Measurements from ENCODE around the gene TAS2R1. TPM values are rescaled to one million over a fixed set of nuclear protein-coding genes. Genes with fewer than 3 reads are reported as not detected.

Gene TAS2R1
- polyA plus RNA-seq, 1 donor (not counting 4 experiments of a cell fraction or from before 2014, with no cell fraction given) = not detected

- H3K27me3 ChIP-seq (ENCODE audit: control insufficient read depth, extremely low read depth, insufficient read depth, low read length) = no peaks in the 10 kb centered on the region
- H4K20me1 ChIP-seq (ENCODE audit: control insufficient read depth, extremely low read depth, insufficient read depth, low read length) = no peaks in the 10 kb centered on the region
- no peaks in the 10 kb centered on the region for H3K9me1 ChIP-seq (ENCODE audit: control insufficient read depth, extremely low read depth, insufficient read depth, low read length)
- no peaks in the 10 kb centered on the region for H3K36me3 ChIP-seq (ENCODE audit: control insufficient read depth in 2 of 2, extremely low read depth in 1 of 2, insufficient read depth in 2 of 2, low read length in 2 of 2)
- no peak overlapping the region for H3K4me3 ChIP-seq (ENCODE audit: control insufficient read depth in 2 of 3, extremely low read depth in 1 of 3, insufficient read depth in 2 of 3, low read depth in 1 of 3, low read length in 3 of 3)
- no peaks in the 10 kb centered on the region for H3K4me1 ChIP-seq (ENCODE audit: control insufficient read depth, extremely low read depth, insufficient read depth, low read length)
- FAIRE-seq (no peak), DNase-seq (ENCODE audit: low read depth, low spot score) (no peak)
- H3K79me2 ChIP-seq (ENCODE audit: control insufficient read depth, insufficient read depth, low read length) = no peaks in the 10 kb centered on the region
- no peak overlapping the region for H3K9ac ChIP-seq (ENCODE audit: control insufficient read depth, extremely low read depth, insufficient read depth, low read length)
- TF ChIP-seq CTCF (optimal IDR thresholded peaks at IDR 0.05 in 1 of 3, IDR thresholded peaks at IDR 0.05 in 1 of 3, conservative IDR thresholded peaks at IDR 0.05 in 1 of 3; ENCODE audit: extremely low read depth in 1 of 3, insufficient read depth in 2 of 3, low read length in 3 of 3) (no peak), EZH2 (IDR thresholded peaks at IDR 0.05; ENCODE audit: low read length) (no peak)
- no peaks in the 10 kb centered on the region for H3K9me3 ChIP-seq (ENCODE audit: control insufficient read depth, low read depth, low read length)
- no peak overlapping the region for H2AFZ ChIP-seq (ENCODE audit: control insufficient read depth, low read length)
- H3K4me2 ChIP-seq (ENCODE audit: control insufficient read depth, extremely low read depth, insufficient read depth, low read depth, low read length) = no peak overlapping the region
- no peak overlapping the region for H3K27ac ChIP-seq (ENCODE audit: control insufficient read depth, insufficient read depth, low read length)
- dilution Hi-C loops (cut with MboI; ENCODE audit: extremely low pct_ligation_motif_present, low sequenced_read_pairs) = no loop called here
Measured at GRCh38 chr5:9657819-9658218, 27.7 kb upstream of the TAS2R1 start.

GRCh38 chr5:9655641-9656040 lies 25.5 kb upstream of the TAS2R1 start:
- Histone ChIP-seq H4K20me1 (ENCODE audit: control insufficient read depth, extremely low read depth, insufficient read depth, low read length) (no peaks in the 10 kb centered on the region), H3K27me3 (ENCODE audit: control insufficient read depth, extremely low read depth, insufficient read depth, low read length) (no peaks in the 10 kb centered on the region), H3K4me1 (ENCODE audit: control insufficient read depth, extremely low read depth, insufficient read depth, low read length) (no peaks in the 10 kb centered on the region), H3K9me1 (ENCODE audit: control insufficient read depth, extremely low read depth, insufficient read depth, low read length) (no peaks in the 10 kb centered on the region), H3K4me3 (ENCODE audit: control insufficient read depth in 2 of 3, extremely low read depth in 1 of 3, insufficient read depth in 2 of 3, low read depth in 1 of 3, low read length in 3 of 3) (no peak overlapping the region), H3K27ac (ENCODE audit: control insufficient read depth, insufficient read depth, low read length) (no peak overlapping the region), H3K9ac (ENCODE audit: control insufficient read depth, extremely low read depth, insufficient read depth, low read length) (no peak overlapping the region), H3K36me3 (ENCODE audit: control insufficient read depth in 2 of 2, extremely low read depth in 1 of 2, insufficient read depth in 2 of 2, low read length in 2 of 2) (no peaks in the 10 kb centered on the region), H2AFZ (ENCODE audit: control insufficient read depth, low read length) (no peak overlapping the region), H3K9me3 (ENCODE audit: control insufficient read depth, low read depth, low read length) (no peaks in the 10 kb centered on the region), H3K4me2 (ENCODE audit: control insufficient read depth, extremely low read depth, insufficient read depth, low read depth, low read length) (no peak overlapping the region), H3K79me2 (ENCODE audit: control insufficient read depth, insufficient read depth, low read length) (no peaks in the 10 kb centered on the region)
- dilution Hi-C loops (cut with MboI; ENCODE audit: extremely low pct_ligation_motif_present, low sequenced_read_pairs) = no loop called here
- no peak for TF ChIP-seq CTCF (optimal IDR thresholded peaks at IDR 0.05 in 1 of 3, IDR thresholded peaks at IDR 0.05 in 1 of 3, conservative IDR thresholded peaks at IDR 0.05 in 1 of 3; ENCODE audit: extremely low read depth in 1 of 3, insufficient read depth in 2 of 3, low read length in 3 of 3)
- TF ChIP-seq EZH2 (IDR thresholded peaks at IDR 0.05; ENCODE audit: low read length) = no peak
- DNase-seq (ENCODE audit: low read depth, low spot score) = no peak
- no peak for FAIRE-seq
